ENCODE data around the gene HECA. TPM values are rescaled to one million over a fixed set of nuclear protein-coding genes. Genes with fewer than 3 reads are reported as not detected.

Gene HECA
- total RNA-seq, 4 donors from 2014 or later = 36.1 to 70.1 (median 46.9) TPM

DNA sequence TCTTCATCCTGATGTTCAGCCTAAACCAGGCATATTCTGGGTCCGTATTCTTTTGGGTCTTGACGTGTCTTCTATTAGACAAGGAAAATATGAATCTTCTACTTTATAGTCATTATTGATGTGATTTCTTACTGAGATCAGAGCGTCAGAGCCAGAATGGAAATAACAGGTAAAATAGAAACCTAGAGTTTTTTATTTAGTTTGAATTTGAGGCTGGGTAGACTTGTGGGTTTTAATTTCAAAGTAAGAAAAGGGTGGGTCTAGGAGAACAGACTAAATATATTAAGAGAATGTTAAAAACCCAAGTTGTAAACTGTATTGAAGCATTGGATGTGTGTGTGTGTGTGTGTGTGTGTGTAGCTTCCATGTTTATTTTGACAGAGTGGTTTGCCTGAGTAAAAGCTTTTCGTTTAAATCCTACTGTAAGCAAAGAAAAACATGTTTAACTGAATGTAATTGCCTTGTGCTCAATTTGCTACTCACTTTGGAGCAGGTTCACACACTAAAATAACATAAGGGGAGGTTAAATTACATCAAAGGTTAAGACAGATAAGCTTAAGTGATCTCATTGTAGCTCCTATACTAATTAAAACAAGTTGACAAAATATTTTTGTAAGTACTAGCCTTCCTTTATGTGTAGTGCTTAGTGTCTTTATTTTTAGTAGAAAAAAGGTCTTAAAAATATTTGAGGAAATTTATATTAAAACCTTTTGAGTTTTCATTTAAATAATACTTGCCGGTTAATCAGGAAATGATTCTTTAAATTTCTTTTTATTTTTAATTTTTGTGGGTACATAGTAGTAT lies 17.4 kb downstream of the HECA start:
- Histone ChIP-seq H3K36me3 (no peaks in the 10 kb centered on the region), H3K9me3 (no peaks in the 10 kb centered on the region), H3K4me3 (no peak overlapping the region), H3K27me3 (no peaks in the 10 kb centered on the region), H3K27ac (no peak overlapping the region), H3K4me1 (peaks cover 3 to 83% (median 9%) of the 10 kb centered on the region in 3 donors)
- TF ChIP-seq POLR2A (IDR thresholded peaks at IDR 0.05) = no peak
- TF ChIP-seq CTCF (IDR thresholded peaks at IDR 0.05) = no peak
- no peak for ATAC-seq
- WGBS, 2 donors (ENCODE audit: low coverage in 1 of 2) = 56 to 78% methylated on average over 5 of the region's 5 CpGs

GRCh38 chr6:139152892-139153271 lies 18.0 kb downstream of the HECA start:
- no peak for ATAC-seq
- no peak overlapping the region for H3K27ac ChIP-seq
- no peak for TF ChIP-seq POLR2AphosphoS5 (IDR thresholded peaks at IDR 0.05)
- no peak for TF ChIP-seq EP300 (IDR thresholded peaks at IDR 0.05)
- no peak for TF ChIP-seq POLR2A (IDR thresholded peaks at IDR 0.05)
- no peak for TF ChIP-seq CTCF (IDR thresholded peaks at IDR 0.05)
- no peak overlapping the region for H3K4me3 ChIP-seq
- peaks cover 3 to 78% (median 7%) of the 10 kb centered on the region in 3 donors for H3K4me1 ChIP-seq
- no peaks in the 10 kb centered on the region for H3K9me3 ChIP-seq
- 42 to 67% methylated on average over 1 of the region's 1 CpG for WGBS, 2 donors (ENCODE audit: low coverage in 1 of 2)
- H3K36me3 ChIP-seq = no peaks in the 10 kb centered on the region
- no peaks in the 10 kb centered on the region for H3K27me3 ChIP-seq

DNA sequence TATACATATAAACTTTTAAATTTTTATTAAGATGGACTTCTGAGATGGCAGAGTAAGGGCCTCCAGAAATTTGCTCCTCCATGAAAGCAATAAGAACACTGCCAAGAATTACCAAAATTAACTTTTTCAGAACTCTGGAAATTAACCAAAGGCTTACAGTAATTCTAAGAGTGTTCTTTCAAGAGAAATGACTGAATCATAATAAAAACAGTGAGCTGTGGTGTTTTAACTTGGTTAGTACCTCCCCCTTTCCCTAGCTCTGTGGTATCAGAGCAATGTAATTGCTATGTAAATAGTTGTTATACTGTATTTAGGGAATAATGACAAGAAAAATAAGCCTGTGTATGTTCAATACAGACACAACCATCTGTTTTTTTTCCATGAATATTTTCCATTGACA lies 19.0 kb downstream of the HECA start:
- Histone ChIP-seq H3K27ac (no peak overlapping the region), H3K27me3 (no peaks in the 10 kb centered on the region), H3K36me3 (no peaks in the 10 kb centered on the region), H3K4me3 (no peak overlapping the region), H3K4me1 (peaks cover under 1 to 68% (median 7%) of the 10 kb centered on the region in 3 donors), H3K9me3 (no peaks in the 10 kb centered on the region)
- ATAC-seq = no peak
- TF ChIP-seq EP300 (IDR thresholded peaks at IDR 0.05) (no peak), POLR2A (IDR thresholded peaks at IDR 0.05) (no peak), CTCF (IDR thresholded peaks at IDR 0.05) (no peak), POLR2AphosphoS5 (IDR thresholded peaks at IDR 0.05) (no peak)

DNA sequence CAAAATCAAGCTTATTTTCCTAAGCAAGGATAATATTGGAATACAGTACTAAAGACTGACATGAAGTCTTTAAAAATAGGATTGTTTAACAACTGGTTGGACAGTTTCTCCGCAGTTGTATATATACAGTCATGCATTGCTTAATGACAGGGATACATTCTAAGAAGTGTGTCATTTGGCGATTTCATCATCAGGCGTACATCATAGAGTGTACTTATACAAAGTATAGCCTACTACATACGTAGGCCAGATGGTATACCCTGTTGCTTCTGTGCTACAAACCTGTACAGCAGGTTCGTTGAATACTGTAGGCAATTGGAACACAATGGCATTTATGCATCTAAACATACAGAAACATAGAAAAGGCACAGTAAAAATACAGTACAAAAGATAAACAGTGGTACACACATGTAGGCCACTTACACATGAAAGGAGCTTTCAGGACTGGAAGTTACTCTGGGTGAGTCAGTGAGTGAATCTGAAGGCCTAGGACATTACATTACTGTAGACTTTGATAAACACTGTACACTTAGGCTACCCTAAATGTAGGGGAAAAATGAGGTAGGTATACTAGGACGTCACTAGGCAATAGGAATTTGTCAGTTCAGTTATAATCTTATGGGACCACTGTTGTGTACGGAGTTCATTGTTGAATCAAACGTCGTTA lies 20.1 kb downstream of the HECA start:
- 88 to 92% methylated on average over 7 to 9 of the region's 9 CpGs for WGBS, 2 donors (ENCODE audit: low coverage in 1 of 2)
- no peak for ATAC-seq
- peaks cover 0 to 64% (median 0%) of the 10 kb centered on the region in 3 donors for H3K4me1 ChIP-seq

More for the DNA sequence above, 20.1 kb downstream of the HECA start:
- no peaks in the 10 kb centered on the region for H3K9me3 ChIP-seq
- no peaks in the 10 kb centered on the region for H3K27me3 ChIP-seq
- H3K4me3 ChIP-seq = no peak overlapping the region
- TF ChIP-seq POLR2A (IDR thresholded peaks at IDR 0.05) = no peak
- TF ChIP-seq POLR2AphosphoS5 (IDR thresholded peaks at IDR 0.05) = no peak
- no peak for TF ChIP-seq EP300 (IDR thresholded peaks at IDR 0.05)
- TF ChIP-seq CTCF (IDR thresholded peaks at IDR 0.05) = no peak
- H3K27ac ChIP-seq = no peak overlapping the region
- no peaks in the 10 kb centered on the region for H3K36me3 ChIP-seq
